HG02943 (cell line): ENCODE results near the gene LEAP2.

Experiments
- ATAC-seq: cut with Tn5 transposase; IDR thresholded peaks from one replicate; pipeline ENCODE4 v1.9.1; 2021; ENCODE audit warnings: mild to moderate bottlenecking, low read depth, moderate library complexity; ENCODE audit not compliant: unreplicated experiment

The LEAP2 gene, protein sequence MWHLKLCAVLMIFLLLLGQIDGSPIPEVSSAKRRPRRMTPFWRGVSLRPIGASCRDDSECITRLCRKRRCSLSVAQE

DNA sequence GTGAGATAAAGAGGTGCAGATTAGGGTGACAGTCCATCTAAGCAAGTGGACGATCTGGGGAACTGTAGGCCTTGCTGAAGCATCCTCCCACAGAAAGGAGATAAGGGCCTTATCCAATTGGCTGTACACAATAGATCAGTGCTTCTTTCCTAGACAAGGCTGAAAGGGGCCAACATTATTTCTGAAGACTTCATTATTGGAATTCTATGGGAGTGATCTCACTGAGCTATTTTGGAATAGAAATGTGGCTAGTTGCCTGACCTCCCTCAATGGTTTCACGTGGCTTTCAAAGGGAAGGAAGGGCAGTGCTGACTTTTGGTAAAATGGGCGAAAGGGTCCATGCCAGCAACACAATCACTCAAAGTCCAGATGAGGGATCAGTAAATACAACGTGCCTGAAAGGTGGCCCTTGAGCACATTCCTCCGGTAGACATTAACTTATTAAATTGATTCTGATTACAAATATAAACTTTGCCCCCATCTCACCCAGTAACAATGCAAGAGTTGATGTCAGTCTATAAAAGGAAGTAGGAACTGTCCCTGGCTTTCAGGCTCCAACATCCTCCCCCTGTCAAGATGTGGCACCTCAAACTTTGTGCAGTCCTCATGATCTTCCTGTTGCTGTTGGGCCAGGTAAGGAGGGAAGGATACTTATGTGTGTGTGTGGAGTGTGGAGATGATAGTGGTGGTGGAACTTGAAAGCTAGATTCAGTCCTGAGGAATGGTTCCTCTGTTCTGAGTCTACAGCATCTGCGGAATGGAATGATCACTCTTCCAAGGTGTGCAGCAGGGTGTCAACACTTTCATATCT is at the start of gene LEAP2:
Gene LEAP2, plus strand, starts transcription at position 550 of the 811 bp plus-strand sequence. Its CDS starts 27 bp downstream, at position 577.
- ATAC-seq = no peak

- ATAC-seq = no peak
These were observed 49.0 kb upstream of the LEAP2 start for GRCh38 chr5:132824426-132824825.

DNA sequence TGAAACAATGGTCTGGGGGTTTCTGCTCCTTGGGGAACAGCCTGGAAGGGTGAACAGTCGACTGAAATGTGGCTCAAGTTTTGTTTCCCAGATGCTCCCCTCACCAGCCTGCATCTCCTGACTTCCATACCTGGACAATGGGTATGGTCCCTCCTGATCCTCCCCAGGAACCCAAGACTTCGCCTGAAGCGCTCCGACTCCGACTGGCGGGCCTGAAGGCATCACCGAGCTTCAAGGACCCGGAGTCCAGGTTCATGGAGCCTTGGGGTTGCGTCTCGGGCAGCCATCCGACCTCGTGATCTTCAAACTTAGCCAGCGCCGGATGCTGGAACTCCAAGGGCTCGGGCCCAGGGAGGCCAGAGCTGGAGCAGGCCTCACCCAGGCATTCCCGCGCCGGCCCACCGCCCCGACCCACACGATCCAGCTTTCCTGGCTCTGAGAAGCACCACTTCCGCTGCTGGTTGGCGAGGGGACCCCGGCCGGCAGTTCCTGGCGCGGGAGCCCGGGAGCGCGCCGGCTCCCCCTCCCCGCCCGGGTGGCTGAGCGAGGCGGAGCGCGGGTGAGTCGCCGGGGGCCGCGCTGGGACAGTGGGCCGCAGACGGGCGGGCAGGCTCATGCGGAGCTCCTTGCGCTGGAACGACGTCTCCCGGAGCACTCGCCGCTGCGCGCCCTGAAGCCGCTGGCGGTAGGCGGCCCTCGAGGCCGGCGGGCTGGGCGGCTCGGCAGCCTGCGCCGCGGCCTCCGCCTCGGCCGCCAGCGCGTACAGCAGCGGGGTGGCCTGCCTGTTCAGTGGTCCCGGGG is 48.2 kb upstream of the LEAP2 start:
- no peak for ATAC-seq

- ATAC-seq = no peak
These were observed 47.6 kb upstream of the LEAP2 start for GRCh38 chr5:132825834-132826391.

DNA sequence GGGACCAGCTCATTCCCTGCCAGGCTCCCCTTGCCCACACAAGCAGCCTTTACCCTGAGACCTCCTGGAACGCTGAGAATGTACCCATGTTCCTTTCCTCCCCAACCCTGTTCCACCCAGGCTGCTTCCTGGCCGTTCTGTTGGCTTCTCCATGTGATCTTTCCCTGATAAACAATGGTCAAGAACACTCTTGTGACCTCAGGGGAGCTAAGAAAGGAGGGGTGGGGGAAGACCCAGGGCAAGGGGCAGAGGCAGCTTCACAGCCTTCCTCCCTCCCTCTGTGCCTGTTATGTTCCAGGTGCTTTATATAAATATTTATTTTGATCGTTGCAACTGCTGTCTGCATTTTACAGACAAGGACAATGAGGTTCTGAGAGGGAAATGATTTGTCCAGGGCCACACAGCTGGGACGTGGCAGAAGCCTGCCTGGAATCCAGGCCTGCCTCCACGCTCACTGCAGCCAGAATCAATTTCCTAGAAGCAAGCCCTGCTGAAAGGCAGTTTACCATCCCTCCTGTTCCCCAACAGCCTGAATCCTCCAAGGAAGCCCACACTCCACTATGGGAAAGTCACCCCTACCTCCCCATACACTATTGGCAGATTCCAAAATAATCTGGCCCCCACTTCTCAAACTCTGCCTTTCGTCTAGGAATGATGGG is 46.9 kb upstream of the LEAP2 start:
- no peak for ATAC-seq

DNA sequence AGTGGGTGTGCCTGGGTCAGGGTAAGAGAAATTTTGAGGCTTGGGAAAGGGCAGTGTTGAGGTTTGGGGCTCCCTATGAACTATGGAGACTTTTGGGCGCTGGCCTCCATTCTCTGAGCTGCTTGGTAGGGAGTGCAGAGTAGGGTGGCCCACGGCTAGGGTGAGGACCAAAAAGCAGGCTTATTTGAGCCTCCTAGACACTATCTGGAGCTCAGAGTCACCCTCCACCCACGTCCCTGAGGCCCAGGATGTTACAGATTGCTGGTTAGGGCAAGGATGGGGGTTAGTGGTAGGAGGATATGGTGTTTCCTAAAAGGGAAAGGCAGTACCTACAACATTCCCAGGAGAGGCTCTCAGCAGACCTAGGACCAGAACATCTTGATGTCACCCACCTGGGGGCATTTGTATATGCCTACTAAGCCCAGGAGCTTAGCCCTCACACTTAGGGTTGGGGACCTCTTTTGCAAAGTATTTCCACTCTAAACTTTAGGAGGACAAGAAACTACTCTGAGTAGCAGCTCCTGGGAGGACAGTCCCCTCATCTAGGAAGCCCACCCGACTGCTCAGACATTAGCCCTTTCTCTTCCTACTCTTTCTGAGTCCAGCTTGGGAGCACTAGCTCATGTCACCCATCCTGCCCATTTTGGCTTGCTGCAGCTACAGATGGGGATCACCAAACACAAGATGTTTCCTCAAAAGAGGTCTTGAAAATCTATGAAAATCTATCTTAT is 45.4 kb upstream of the LEAP2 start:
- no peak for ATAC-seq

DNA sequence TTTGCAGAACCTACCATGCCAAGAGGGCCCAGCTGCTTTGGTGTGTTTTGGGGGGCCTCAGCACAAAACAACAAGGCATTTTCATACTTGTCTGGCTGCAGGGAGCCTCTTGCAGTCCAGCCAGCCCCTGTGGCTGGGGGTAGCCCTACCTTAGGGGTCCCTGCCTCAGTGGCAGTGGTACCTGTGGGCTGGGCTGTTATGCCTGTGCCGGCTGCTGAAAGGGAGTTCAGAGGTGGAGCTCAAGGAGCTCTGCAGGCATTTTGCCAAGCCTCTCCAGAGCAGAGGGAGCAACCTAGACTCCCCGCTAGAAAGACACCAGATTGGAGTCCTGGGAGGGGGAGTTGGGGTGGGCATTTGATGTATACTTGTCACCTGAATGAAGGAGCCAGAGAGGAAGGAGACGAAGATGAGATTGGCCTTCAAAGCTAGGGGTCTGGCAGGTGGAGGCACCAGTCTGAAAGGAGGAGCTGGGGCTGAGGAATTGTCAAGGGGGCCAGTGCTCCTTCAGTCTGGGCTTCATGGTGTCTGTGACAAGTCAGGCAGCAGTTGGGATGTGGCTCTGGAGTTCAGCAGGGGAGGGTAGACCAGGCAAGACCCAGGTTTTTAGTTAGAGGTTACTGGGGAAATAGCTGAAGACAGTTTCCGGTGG is 44.5 kb upstream of the LEAP2 start:
- no peak for ATAC-seq

- ATAC-seq = peak; percentile 70
These were observed 43.6 kb upstream of the LEAP2 start for GRCh38 chr5:132829742-132830435.

- peak; percentile 66 for ATAC-seq
These were observed 42.9 kb upstream of the LEAP2 start, which contains the start of gene SHROOM1 for GRCh38 chr5:132830436-132831094. TSS of gene SHROOM1 (minus strand) at chr5:132830647. CDS start at chr5:132826140, 4,507 bp downstream.

DNA sequence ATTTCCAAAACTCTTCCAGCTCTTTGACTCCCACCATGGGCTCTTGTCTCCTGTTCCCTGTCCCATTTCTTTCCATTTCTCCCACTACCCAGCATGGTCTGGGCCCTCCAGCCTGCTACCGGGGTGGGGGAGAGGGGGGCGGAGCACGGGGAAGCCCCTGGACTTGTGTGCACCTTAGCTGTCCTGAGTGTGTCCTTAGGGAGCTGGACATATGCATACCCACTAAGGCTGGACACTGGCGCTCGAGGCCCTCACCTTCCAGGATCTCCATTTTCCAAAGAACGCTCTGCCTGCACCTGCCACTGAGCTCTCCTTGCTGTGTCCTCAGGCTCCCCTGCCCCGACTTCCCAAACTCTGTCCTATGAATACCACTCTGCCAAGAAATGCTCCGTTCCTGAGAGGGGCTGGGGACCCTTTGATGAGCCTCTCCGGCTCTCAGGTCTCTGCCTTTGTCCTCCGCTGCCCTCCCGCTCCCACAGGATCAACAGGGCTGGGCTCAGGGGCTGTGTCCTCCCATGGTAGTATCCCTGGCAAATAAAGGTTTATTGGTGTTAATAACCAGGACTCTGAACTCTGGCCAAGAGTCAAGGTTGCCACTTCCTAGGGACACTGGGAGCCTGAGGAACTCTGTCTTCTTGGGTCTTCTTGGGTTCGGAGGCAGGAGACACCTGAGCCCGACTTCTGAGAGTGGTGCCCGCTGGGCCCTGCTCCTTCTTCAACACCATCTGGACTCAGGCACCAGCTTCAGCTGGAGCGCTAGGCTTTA is 42.2 kb upstream of the LEAP2 start:
- ATAC-seq = no peak

- ATAC-seq = no peak
These were observed 40.9 kb upstream of the LEAP2 start for GRCh38 chr5:132832612-132833011.

DNA sequence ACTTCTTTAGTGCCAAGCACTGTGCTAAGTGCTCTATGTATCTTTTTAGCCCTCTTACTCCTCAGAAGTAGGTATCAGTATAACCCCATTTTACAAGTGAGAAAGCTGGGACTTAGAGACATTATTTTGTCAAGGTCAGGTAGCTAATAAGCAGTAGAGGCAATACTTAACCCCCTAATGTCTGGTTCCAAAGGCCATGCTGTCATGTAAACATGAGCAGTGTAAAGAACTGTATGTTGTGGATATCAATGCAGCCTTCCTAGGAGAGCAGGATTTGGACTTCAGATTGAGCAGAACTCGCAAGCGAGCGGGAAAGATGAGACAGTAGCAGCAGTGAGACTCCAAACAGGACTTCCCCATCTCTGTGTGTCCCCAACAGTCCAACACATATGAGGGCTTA is 39.4 kb upstream of the LEAP2 start:
- ATAC-seq = no peak

DNA sequence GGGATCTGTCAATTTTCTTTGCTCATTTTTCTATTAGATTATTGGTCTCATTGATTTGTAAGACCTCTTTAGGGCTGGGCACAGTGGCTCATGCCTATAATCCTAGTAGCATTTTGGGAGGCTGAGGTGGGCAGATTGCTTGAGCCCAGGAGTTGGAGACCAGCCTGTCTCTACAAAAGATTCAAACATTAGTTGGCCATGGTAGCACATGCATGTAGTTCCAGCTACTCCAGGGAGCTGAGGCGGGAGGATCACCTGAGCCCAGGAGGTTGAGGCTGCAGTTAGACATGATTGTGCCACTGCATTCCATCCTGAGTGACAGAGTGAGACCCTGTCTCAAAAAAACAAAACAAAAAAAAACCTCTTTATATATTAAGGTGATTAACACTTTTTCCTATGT is 36.6 kb upstream of the LEAP2 start:
- ATAC-seq = no peak

DNA sequence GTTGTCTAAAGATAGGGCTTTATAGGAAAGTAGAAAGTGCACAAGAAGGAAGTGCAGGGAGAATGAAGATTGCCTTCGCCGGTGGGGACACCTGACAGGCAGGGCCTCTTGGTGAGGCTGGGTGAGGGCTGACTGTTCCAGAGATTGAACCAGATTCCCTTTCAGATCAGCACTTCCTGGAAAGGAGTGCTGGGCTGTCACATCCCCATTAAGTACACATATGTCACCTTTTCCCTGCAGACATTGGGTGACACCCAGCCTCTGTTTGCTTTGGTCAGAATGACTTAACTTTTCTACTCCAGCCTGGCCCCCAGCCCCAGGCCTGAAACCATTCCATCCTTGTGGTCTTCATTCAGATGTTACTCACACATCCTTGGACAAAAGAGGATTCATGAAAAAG is 35.6 kb upstream of the LEAP2 start:
- no peak for ATAC-seq

GRCh38 chr5:132838516-132839282 is 34.8 kb upstream of the LEAP2 start:
- no peak for ATAC-seq

DNA sequence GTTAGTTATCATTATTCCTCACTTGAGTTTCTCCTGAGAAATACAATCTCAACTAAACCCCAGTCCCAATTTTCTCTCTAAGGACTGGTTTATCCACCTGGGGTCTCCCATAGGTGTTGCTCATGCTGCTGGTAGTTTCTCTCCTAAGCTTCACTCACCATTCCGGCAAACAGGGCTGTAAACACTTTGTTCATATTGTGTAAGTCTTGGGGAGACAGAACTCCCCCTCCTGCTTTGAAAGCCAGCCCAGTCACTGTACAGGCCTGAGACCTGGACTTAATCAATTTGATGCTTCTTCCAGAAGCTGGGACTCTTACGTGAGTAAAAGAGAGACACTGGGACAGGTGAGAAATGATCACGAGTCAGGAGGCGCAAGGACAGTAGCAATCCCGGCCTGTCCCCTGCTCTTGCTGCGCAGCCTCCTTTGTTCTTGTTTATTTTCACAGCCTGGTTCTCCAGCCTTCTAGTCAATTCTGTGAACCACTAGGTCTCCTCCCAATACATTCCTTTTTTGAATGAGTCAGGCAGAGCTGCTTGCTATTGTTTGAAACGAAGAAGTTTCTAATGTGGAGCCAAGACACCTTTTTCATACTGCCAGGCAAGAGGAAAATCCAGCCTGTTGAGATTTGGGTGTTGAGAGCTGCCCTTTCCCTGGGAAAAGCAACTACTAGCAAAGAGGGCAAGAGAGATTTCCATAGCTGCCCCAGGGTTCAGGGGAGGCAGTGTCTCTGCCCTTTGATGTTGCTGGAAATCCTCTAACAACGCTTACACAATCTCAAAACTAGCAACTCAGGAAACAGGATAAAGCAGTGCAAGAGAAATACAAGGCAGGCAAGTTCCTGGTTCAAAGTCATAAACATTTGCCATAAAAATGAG is 33.8 kb upstream of the LEAP2 start:
- no peak for ATAC-seq
